Right lobe of liver (tissue), 6 donors: ENCODE measurements around the gene NUCB1. TPM values are rescaled to one million over a fixed set of nuclear protein-coding genes. Genes with fewer than 3 reads are reported as not detected.
A peak's percentile ranks its signal among the peaks of the same experiment; 100 is the strongest.

Source experiments
- ATAC-seq, 4 donors: fragments of 200-7000 bp; cut with Tn5 transposase; one replicate each; pipeline ENCODE4 v1.9.1; 2020; ENCODE audit warnings: mild to moderate bottlenecking in 4 of 4, moderate library complexity in 4 of 4
- DNase-seq, 3 donors: peaks; one replicate each; pipeline ENCODE4 v3.0.0-alpha.2; 2020
- H3K27ac ChIP-seq, 3 donors: fragments of 200-600 bp; one replicate each; pipeline ENCODE4 v1.8.0; 2022
- H3K27me3 ChIP-seq, 2 donors: fragments of 200-600 bp; one replicate each; pipeline ENCODE4 v1.8.0; 2022
- H3K36me3 ChIP-seq, 4 donors: fragments of 200-600 bp; sonication (generic) in 1 of 4; one replicate each; pipeline versions ENCODE4 v1.5.1 to v1.8.0; 2017 to 2022; ENCODE audit warnings: control low read depth in 1 of 4
- H3K4me1 ChIP-seq, 4 donors: fragments of 200-600 bp; sonication (generic) in 1 of 4; one replicate each; pipeline versions ENCODE4 v1.5.1 to v1.8.0; 2017 to 2022; ENCODE audit warnings: control low read depth in 1 of 4
- H3K4me3 ChIP-seq, 3 donors: fragments of 200-600 bp; one replicate each; pipeline ENCODE4 v1.8.0; 2022
- H3K9me3 ChIP-seq, 4 donors: fragments of 200-600 bp; sonication (generic) in 1 of 4; one replicate each; pipeline versions ENCODE4 v1.5.1 to v1.8.0; 2017 to 2022; ENCODE audit warnings: control low read depth in 1 of 4
- CTCF ChIP-seq, 4 donors: fragments of 200-600 bp in 3 of 4; fragments of 450-650 bp in 1 of 4; IDR thresholded peaks; one replicate each; pipeline versions ENCODE4 v1.5.1 to v1.8.0; 2016 to 2022; ENCODE audit warnings: antibody characterized with exemption in 4 of 4, mild to moderate bottlenecking in 2 of 4
- POLR2A ChIP-seq: fragments of 450-650 bp; IDR thresholded peaks from one replicate; pipeline ENCODE4 v1.6.1; 2017; ENCODE audit warnings: antibody characterized with exemption, mild to moderate bottlenecking
- WGBS: methylation state at CpG from one replicate; pipeline ENCODE4 v1.1.6; 2018; ENCODE audit warnings: low coverage, low lambda C conversion rate; ENCODE audit not compliant: insufficient coverage; ENCODE audit errors: missing lambda C conversion rate; 5-methylcytosine and 5-hydroxymethylcytosine counted together
- intact Hi-C, 2 donors: fragments of 100-400 bp; cut with DNase I; formaldehyde crosslinking; loops; one replicate each; pipeline versions ENCODE4 v1.11.2 to v1.14.1; 2022
- total RNA-seq, 6 experiments: library from RNA; depleted of rRNA in 2 of 6; stranded (reverse); fragments of >200 nt in 2 of 6; fragmentation: NEBNext Ultra II Directional in 3 of 6; extraction: Animal tissue kit (Norgen Biotek cat#: 25700) in 3 of 6; gene quantifications; one replicate each; pipeline versions ENCODE4 v1.1.0 to v1.2.4, GENCODE V29; 2016 to 2023
- donor health status: DM: no; HTN: yes; CAD: no.
- donor health status: DM: no; HTN: no; CAD: no.
- donor health status: DM: no; HTN: no; CAD: no.
- donor health status: DM: no; HTN: yes; CAD: no.
- donor health status: DM: no; HTN: yes; CAD: no.

Gene NUCB1
- total RNA-seq, 6 experiments from 2014 or later: 306 to 376 (median 349) TPM

GRCh38 chr19:48935864-48936263, 35.8 kb downstream of the NUCB1 start:
- Histone ChIP-seq H3K9me3 (no peaks in the 10 kb centered on the region), H3K27me3 (no peaks in the 10 kb centered on the region), H3K4me1 (peaks cover 0 to 8% (median 0%) of the 10 kb centered on the region in 4 donors), H3K4me3 (no peak overlapping the region), H3K27ac (no peak overlapping the region), H3K36me3 (no peaks in the 10 kb centered on the region)
- WGBS: 98% methylated on average over 8 of the region's 25 CpGs
- TF ChIP-seq CTCF (IDR thresholded peaks at IDR 0.05) (no peak), POLR2A (no peak)
- DNase-seq (no peak), ATAC-seq (peak in 1 of 4 donors; percentile 11)
- intact Hi-C loops: no loop called here

DNA sequence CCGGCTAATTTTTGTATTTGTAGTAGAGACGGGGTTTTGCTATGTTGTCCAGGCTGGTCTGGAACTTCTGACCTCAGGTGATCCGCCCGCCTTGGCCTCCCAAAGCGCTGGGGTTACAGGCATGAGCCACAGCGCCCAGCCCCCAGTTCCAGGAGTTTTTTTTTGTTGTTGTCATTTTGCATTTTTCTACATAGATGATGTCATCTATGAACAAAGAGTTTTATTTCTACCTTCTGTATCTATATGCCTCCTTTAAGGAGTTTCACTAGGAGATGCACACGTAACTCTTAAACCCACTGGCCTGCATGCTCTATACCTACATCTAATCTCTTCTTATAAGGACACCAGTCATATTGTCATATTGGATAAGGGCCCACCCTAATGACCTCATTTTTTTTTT, 38.1 kb downstream of the NUCB1 start:
- Histone ChIP-seq H3K4me1 (peaks cover 0 to 6% (median 0%) of the 10 kb centered on the region in 4 donors), H3K36me3 (no peaks in the 10 kb centered on the region), H3K9me3 (no peaks in the 10 kb centered on the region), H3K27me3 (no peaks in the 10 kb centered on the region), H3K27ac (no peak overlapping the region), H3K4me3 (no peak overlapping the region)
- WGBS: 84% methylated on average over 6 of the region's 7 CpGs
- TF ChIP-seq CTCF (IDR thresholded peaks at IDR 0.05) (no peak), POLR2A (no peak)
- ATAC-seq: no peak
- intact Hi-C loops: no loop called here
- no peak for DNase-seq

DNA sequence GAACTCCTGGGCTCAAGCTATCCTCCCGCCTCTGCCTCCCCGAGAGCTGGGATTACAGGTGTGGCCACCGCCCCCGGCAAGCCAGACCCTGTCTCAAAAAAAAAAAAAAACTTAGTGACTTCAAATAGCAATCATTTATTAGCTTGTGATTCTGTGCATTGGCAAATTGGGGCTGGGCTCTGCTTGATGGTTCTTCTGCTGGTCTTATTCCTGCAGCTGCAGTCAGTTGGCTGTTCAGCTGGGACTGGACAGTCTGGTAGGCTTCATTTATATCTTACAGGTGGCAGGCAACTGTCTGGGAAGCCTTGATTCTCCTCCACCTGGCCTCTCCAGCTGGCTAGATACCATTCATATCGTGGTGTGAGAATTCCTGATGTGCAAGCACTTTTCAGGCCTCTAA, 40.8 kb downstream of the NUCB1 start:
- ATAC-seq: no peak
- H3K27ac ChIP-seq: no peak overlapping the region
- no peaks in the 10 kb centered on the region for H3K36me3 ChIP-seq
- no peaks in the 10 kb centered on the region for H3K27me3 ChIP-seq
- no peak for DNase-seq
- H3K9me3 ChIP-seq: no peaks in the 10 kb centered on the region
- intact Hi-C loops: no loop called here
- 83% methylated on average over 2 of the region's 5 CpGs for WGBS
- TF ChIP-seq POLR2A (no peak), CTCF (IDR thresholded peaks at IDR 0.05) (no peak)
- H3K4me1 ChIP-seq: no peaks in the 10 kb centered on the region
- H3K4me3 ChIP-seq: no peak overlapping the region

- 73% methylated on average over 6 of the region's 6 CpGs for WGBS
- H3K4me3 ChIP-seq: no peak overlapping the region
- no peaks in the 10 kb centered on the region for H3K36me3 ChIP-seq
- peak in 1 of 4 donors; percentile 38 for ATAC-seq
- no peak for DNase-seq
- no peak overlapping the region for H3K27ac ChIP-seq
- intact Hi-C loops: no loop called here
- H3K9me3 ChIP-seq: no peaks in the 10 kb centered on the region
- H3K4me1 ChIP-seq: no peaks in the 10 kb centered on the region
- no peaks in the 10 kb centered on the region for H3K27me3 ChIP-seq
- no peak for TF ChIP-seq POLR2A
- no peak for TF ChIP-seq CTCF (IDR thresholded peaks at IDR 0.05)
Measured at GRCh38 chr19:48943081-48943480, 43.0 kb downstream of the NUCB1 start.

- intact Hi-C loops: no loop called here
- Histone ChIP-seq H3K27me3 (no peaks in the 10 kb centered on the region), H3K4me3 (no peak overlapping the region), H3K36me3 (no peaks in the 10 kb centered on the region), H3K27ac (no peak overlapping the region), H3K4me1 (no peaks in the 10 kb centered on the region), H3K9me3 (no peaks in the 10 kb centered on the region)
- ATAC-seq: no peak
- TF ChIP-seq CTCF (IDR thresholded peaks at IDR 0.05) (no peak), POLR2A (no peak)
- 63% methylated on average over 4 of the region's 5 CpGs for WGBS
- no peak for DNase-seq
Measured at GRCh38 chr19:48945415-48945814, 45.3 kb downstream of the NUCB1 start.
